AG10803 (cell line): ENCODE measurements around the gene MIEF2.
A peak's percentile ranks its signal among the peaks of the same experiment; 100 is the strongest.

Experiments
- DNase-seq: peaks from one replicate; pipeline ENCODE4 v3.0.0; 2010; ENCODE audit warnings: low read depth
- H3K4me3 ChIP-seq: 2 replicates; pipeline ENCODE4 v1.5.1; 2011; ENCODE audit warnings: mild to moderate bottlenecking, low read length, control low read depth
- CTCF ChIP-seq: conservative IDR thresholded peaks from 2 replicates; pipeline ENCODE4 v1.5.1; 2011; ENCODE audit warnings: mild to moderate bottlenecking, low read length, control low read depth, inconsistent platforms

Gene MIEF2

DNA sequence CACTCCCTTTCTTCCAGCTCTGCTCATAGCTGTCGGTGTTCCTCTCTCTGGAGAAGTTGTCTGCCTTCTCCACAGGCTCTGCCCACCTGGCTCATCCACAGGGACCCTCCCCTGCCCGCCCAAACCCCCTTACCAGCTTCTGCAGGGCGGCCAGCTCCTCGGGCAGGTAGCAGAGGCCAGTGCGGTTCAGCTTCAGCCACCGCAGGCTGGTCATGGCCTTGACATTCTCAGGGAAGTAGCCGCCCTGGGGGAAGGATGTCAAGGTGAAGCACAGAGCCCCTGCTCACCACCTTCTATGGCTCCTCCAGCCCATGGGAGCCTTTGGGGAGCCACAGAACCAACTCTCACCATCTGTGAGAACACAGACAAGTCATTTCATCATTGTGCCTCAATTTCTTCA is 3.7 kb upstream of the MIEF2 start:
- DNase-seq, result no peak
- no peak for TF ChIP-seq CTCF
- H3K4me3 ChIP-seq, result peak overlapping the region; percentile 95

DNA sequence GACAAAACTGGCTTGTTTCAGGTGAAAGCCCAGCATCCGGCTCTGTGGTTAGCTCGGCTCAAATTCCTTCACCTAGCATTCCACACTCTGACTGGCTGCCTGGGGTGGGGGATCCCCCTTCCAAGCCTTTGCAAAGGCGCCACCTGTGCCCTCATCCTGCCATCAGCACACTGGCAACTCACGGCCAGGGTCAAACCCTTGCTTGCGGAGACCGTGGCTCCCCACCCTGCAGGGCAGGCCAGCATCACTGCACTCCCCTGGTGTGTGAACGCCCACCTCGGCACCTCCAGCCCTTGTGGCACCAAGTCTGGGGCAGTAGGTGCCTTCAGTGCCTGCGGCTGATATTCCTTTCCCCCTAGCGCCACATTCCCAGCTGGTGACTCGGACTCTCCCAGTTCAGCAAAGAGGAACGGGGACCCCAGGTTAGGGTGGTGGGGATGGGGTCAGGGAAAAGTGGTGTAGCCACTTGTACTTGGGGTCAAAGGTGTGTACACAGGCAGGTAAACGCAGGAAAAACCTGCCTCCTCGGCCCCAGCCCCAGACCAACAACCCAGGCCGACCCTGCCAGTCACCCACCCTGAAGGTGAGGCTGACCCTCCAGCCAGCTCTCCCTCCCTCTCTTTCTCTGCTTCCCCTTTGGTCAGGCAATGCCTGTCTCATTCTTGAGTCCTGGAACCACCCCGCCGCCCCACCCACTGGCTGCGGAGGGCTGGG is 3.0 kb upstream of the MIEF2 start:
- no peak for DNase-seq
- TF ChIP-seq CTCF, result no peak
- peak overlapping the region; percentile 95 for H3K4me3 ChIP-seq

- peak overlapping the region; percentile 95 for H3K4me3 ChIP-seq
- peak; percentile 69 for DNase-seq
- TF ChIP-seq CTCF, result no peak
Observed at GRCh38 chr17:18257982-18258355, 2.5 kb upstream of the MIEF2 start.

DNA sequence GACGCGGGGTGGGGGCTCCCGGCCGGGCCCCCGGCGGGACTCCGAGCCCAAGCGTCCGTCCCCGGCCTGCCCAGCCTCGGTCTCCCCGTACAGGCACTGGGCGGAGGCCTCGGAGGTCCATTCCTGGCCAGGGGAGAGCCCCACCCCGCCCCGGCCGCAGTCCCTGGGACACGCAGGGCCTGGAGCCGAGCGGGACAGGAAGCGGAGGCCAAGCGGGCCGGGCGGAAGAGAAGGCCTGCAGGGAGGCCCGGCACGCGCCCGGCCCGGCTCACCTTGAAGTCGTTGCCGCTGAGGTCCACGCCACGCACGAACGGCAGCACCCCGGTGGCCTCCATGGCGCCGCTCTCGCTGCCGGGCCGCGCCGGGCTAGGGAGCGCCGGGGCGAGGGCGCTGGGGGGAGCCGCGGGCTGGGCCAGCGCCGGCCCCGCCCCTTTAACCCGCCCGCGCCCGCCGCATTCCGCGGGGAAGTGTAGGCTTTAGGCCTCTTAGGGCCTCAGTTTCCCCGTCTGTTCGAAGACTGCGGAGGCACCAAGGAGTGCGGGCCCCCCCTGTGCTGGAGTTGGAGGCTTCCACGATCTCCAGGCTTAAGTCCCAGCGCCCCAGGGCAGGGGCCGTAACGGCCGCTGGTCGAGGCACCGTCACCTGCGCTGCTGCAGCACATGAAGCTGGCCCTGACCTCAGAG is 2.0 kb upstream of the MIEF2 start, which contains the start of gene FLII:
FLII (minus strand) TSS at position 383 of the 683 bp plus-strand sequence; CDS start at position 335, 48 bp downstream.
- no peak for TF ChIP-seq CTCF
- DNase-seq, result peak; percentile 46
- H3K4me3 ChIP-seq, result peak within 1 kb of the TSS; percentile 95

DNA sequence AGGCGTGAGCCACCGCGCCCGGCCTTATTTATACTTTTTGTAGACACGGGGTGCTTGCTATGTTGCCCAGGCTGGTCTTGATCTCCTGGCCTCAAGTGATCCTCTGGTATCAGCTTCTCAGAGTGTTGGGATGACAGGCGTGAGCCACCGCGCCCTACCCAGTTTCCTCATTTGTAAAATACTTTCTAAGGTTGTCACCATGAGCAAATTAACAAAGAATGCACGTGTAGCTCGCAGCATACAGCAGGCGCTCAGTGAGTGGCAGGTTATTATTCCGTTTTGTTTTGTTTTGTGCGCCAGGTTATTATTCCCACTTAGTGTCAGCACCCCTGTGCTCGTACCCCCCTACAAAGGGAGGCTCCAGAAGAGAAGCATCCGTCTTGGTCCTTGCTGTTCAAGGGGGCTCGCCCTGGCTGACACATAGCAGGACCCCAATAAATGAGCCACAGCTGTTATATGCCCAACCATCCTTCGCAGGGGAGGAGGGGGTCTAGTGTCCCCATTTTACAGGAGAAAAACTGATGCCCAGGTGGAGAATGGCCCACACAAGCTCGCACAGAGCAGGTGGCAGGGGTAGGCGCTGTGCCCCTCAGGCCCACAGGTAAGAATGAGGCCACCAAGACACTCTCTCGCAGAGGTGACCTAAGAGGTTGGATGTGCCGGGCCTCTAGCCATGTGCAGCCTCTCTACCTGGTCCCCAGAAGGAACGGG is 686 bp upstream of the MIEF2 start:
- TF ChIP-seq CTCF, result no peak
- peak; percentile 55 for DNase-seq
- peak overlapping the region; percentile 84 for H3K4me3 ChIP-seq

- H3K4me3 ChIP-seq, result peak overlapping the region; percentile 84
- DNase-seq, result peak; percentile 49
- TF ChIP-seq CTCF, result no peak
Observed at GRCh38 chr17:18261146-18261515, 669 bp downstream of the MIEF2 start.

- no peak for TF ChIP-seq CTCF
- DNase-seq, result no peak
- H3K4me3 ChIP-seq, result peak overlapping the region; percentile 84
Observed at GRCh38 chr17:18261659-18262058, 1.2 kb downstream of the MIEF2 start.
